ENCODE measurements around the gene CRYBB1.
"Not testable (repeated sequence)": the region's sequence is repeated elsewhere in the genome, so short reads cannot be mapped to it uniquely, and the experiment has no call there.

The CRYBB1 gene

DNA sequence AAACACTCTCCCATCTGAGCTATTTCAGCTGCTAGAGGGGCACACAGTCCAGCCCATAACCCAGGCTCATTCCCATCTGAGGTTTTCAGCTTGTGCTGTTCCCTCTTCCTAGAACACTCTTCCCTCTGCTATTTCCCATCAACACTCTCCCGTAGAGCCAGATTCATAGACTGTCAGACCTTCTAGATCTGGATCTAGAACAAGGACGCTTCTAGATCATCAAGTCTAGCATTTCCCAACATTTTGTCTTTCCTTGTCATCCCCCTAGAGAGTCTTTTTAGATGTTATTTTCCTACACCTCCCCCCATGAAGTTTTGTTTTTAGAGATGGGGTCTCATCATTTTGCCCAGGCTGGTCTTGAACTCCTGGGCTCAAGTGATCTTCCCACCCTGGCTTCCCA, 17.3 kb upstream of the CRYBB1 start:
- DNase-seq: no peak

DNA sequence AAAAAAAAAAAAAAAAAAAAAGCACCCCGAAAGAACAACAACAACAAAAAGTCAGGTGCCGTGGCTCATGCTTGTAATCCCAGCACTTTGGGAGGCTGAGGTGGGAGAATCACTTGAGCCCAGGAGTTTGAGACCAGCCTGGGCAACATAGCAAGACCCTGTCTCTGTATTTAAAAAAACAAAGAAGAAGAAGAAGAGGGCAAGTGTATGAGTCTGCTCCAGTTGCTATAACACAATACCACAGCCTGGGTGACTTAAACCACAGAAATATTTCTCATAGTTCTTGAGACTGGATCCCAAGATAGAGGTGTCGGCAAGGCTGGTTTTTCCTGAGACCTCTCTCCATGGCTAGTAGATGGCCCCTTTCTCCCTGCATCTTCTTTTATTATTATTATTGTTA, 16.4 kb upstream of the CRYBB1 start:
- DNase-seq: no peak

DNA sequence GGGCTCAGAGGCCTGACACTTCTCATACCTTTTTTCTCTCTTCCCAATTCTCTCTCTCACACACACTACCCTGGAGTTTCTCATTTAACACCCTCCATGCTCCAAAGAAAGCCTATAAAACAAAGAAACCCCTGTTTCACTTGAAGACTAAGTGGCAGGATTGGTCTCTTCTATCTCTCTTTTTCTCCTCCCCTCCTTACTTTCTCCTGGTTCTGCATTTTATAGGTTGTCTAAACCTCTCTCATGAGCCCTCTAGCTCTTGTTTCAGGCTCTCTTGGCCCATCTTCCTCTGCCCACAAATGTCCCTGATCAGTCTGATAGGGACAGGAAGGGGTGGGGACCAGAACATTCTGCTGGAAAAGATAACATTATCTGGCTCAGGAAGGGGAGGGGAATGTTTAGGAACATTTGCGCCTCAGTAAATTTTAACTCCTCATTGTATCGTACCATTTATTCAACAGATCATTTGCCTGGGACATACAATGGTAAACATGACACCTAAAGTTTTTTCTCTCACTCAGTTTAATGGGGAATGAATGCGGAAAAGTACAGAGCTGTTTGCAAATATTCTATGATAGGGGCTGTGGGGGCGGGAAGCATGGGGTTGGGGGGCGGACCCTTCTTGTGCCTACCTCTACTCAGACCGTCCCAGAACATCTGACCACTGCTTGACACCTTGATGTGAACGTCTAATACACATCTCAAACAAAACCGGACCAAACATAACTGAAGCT, 14.8 kb upstream of the CRYBB1 start:
- no peak for DNase-seq

DNA sequence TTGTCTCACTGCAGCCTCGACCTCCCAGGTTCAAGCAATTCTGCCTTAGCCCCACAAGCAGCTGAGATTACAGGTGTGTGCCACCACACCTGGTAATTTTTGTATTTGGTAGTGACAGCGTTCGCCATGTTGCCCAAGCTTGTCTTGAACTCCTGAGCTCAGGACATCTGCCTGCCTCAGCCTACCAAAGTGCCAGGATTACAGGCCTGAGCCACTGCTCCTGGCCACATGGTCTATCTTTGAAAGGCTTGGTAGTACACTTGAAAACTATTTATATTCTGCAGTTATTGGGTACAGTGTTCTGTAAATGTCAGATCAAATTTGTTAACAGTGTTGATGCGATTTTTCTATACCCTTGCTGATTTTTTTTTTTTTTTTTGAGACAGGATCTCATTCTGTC, 13.5 kb upstream of the CRYBB1 start:
- no peak for DNase-seq

DNA sequence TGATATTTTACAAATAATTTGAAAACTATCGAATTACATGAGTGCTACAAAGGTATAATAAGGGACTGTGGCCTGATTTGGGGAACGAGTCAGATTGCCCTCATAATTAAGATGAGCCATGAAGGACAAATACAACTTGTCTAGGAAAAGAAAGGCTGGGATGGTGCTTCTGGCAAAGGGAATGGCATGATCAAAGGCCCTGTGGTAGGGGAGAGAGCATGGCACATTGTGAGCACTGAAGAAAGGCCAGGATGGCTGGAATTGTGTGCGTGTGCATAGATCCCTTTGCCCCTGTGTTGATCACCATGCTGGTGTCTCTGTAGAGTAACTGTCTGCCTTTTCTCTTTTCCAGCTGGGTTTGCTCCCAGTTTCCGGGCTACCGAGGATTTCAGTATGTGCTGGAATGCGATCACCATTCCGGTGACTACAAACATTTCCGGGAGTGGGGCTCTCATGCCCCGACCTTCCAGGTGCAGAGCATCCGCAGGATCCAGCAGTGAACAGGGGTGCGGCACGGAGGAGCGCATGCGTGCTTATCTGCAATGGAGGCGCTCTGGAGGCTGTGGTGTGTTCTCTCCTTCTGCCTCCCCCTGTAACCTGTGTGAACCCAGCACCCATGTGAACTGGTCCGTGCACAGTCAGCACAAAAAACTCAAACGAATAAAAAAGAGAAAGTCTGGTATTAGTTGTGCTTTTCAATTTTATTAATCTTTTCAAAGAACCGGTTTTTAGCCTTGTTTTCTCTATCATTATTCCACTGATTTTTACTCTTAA, 12.3 kb upstream of the CRYBB1 start:
- no peak for DNase-seq

DNA sequence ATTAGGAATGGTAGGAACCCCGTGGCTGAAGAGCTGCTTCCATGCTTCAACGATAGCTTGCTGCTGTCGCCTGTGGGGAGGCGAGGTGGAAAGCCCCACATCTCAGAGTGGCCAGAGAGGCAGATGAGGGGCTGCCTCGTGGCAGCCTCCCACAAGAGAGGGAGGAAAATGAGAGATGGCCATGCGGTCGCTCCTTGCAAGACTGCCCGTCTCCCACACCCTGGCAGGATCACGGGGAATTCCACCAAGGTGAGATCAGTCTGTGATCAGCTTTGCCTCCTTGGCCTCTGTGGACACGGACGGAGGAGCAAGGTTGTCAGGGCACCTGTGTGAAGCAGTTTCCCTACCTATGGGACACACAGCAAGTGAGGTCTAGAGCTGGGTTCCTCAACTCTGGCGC, 7.0 kb upstream of the CRYBB1 start:
- no peak for DNase-seq

DNA sequence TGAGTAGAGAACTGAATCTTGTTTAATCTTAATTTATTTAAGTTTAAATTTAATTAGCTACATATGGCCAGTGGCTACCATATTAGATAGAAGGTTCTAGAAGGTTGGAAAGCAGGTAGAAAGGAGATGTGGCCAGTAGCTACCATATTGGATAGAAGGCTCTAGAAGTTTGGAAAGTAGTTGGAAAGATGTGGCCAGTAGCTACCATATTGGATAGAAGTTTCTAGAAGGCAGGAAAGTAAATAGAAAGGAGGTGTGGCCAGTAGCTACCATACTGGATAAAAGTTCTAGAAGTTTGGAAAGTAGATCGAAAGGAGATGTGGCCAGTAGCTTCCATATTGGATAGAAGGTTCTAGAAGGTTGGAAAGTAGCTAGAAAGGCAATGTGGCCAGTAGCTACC, 6.2 kb upstream of the CRYBB1 start:
- no peak for DNase-seq

DNA sequence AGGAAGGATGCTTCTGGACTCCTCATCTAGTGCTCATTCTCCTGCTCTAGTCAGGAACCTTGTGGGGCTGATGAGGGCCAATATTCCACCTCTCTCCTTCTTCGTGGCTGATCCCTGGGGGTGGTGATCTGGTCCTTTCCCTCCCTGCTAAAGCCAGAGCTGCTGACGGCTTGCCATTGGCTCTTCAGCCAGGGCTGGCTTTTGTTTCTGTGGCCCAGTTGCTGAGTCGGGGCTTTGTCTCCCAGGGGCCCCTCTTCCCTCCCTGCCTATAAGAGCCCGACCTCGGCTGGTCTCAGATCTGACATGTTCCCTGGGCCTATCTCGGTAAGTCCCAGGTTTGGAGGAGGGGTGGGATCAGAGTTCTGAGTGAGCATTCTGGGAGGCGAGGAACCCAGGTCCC, 3.8 kb upstream of the CRYBB1 start, which contains the start of gene CRYBA4:
TSS of gene CRYBA4 (plus strand) at position 301 of the 400 bp plus-strand sequence. CDS start 634 bp downstream, outside the sequence.
- no peak for DNase-seq

DNA sequence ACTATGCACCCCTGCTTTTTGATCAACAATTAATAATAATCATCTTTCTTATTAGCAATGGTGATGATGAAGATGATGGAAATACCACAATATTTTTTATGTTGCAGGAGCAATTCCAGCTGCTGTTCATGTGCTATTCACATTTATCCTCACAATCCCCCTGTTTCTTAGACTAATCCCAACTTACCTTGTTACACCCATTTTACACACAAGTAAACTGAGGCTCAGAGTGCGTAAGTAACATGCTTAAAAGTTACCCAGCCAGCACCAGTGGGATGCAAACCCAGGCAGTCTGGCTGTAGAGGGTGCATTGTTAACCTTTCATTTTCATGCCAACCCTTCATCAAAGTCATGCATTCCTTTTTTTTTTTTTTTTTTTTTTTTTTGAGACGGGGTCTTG, 2.4 kb upstream of the CRYBB1 start:
- no peak for DNase-seq

DNA sequence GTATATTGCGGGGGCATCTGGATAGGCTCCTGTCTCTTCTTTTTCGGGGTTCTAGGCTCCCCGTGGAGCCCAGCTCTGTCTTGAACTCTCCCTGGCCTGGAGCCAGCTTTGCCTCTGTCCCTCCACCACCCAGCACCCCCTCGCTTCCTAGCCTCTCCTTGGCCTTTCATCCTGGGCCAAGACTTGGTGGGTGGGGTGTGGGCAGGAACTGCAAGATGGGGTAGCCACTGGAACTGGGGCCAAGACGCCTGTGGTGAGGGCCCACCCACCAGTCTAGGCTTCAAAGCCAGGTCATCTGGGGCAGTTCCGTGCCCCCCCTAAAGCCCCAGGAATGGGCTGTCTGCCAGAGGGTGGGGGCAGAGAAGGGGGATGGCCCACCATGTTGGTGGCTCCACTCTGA, 1.7 kb upstream of the CRYBB1 start:
- no peak for DNase-seq

DNA sequence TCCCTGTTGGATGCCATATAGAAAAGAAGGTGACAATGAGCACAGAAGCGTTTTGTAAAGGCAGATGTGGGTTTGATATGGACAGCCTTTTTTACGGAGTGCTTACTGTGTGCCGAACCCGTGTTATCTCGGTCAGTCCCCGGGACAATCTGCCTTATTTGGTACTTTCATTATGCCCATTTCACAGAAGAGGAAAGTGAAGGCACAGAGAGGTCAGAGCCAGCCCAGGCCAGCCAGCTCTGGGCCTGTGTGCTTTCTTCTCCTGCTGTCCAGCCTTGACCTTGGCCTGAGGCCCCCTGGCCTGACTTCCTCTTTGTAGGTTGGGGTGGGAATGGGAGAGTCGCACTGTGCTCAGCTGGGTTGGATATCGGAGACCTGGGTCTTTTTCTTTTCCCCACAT, 628 bp upstream of the CRYBB1 start:
- no peak for DNase-seq

DNA sequence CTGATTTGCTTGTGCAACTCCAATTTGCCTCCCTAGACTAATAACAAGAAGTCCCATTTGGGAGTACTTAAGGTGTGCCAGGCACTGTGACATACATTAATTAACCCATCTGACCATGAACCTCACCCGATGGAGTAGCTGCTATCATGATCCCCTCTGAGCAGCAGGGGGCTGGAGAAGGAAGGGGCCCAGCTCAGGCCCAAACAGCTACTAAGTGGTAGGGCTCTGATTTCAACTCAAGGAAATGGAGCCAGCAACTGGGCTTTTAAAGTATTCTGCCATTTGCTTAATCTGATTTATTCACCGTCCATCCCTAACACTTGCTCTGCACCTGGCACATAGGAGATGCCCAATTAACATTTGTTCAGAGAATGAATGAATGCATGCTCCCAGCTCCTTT, 1.2 kb downstream of the CRYBB1 start:
- no peak for DNase-seq

DNA sequence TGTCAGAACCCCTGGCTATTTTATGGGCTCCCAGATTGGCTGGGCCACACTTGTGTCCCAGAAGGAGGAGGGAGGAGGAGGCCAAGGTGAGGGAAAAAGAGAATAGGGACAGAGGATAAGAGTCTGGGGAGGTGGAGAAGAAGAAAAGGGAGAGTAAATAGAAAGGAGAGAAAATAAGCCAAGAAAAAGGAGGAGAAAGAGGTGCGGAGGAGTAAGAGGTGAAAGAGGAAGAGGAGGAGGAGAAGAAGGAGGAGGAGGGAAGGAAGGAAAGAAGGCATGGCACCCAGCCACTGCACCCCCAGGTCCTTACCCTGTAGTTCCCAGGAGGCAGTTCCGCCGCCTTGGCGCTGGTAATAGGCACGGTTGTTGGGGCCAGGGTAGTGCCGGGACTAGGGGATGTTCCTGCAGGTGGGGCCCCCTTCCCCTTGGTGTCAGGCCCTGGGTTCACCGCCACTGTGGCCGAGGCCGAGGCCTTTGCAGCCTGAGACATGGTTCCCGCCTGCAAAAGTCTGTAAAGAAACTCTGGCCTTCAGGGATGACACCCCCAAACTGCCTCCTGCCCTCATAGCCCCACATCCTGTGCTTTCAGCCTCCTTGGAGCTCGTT, 1.9 kb downstream of the CRYBB1 start:
- DNase-seq: no peak

DNA sequence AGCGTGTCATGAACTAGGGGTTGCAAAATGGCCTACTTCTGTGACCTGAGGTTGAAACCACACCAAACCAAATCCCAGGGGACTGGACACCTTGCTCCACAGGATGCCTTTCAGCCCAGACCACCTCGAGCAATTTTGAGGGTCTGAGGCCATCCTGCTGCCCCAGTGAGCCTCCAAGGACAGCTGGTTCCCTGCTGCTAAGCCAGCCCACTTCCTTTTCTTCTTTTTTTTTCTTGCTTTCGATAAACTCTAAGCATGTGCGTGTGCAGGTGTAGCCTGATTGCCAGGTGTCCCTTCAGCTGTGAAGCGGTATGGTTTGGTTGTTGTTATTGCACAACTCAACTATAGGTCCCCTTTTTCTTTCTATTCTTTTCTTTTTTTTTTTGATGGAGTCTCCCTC, 2.7 kb downstream of the CRYBB1 start:
- no peak for DNase-seq

DNA sequence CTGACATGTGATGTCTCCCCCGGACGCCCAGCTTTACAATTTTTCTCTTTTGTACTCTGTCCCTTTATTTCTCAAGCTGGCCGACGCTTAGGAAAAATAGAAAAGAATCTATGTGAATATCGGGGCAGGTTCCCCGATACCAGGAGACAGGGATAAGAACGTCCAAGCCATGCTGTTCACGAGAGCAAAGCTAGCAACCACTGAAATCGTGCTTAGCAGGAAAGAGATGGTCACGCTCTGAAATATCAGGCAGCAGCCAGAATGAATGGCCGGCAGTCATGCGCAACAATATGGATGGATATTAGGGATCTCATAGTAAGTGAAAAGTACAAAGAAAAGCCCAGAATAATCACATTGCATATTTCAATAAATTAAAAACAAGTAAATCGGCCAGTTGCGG, 3.5 kb downstream of the CRYBB1 start:
- DNase-seq: no peak

DNA sequence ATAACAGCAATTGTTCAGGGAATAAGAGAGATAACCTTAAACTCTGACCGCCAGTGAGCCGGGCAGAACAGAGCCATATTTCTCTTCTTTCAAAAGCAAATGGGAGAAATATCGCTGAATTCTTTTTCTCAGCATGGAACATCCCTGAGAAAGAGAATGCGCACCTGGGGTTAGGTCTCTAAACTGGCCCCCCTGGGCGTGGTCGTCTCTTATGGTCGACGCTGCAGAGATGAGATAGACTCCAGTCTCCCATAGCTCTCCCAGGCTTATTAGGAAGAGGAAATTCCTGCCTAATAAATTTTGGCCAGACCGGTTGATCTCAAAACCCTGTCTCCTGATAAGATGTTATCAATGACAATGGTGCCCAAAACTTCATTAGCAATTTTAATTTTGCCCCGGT, 4.1 kb downstream of the CRYBB1 start:
- DNase-seq: not testable (repeated sequence)

DNA sequence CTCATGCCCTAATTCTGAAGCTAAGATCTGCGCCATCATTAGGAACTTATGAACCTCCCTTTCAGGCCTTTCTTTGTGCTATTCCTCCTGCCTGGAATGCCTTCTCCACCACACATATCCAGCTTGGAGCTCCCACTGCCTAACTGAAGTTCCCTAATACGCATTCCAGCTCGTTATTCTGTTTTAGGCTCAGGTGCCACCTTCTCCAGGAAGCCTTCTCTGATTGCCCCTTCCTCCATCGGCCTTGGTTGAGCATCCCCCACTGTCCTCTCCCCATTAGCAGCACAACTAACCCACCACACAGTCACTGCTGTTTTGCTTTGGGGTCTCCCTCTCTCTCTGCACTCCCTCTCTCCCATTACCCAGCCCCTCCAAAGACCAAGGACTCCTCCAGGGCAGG, 5.2 kb downstream of the CRYBB1 start:
- DNase-seq: no peak

DNA sequence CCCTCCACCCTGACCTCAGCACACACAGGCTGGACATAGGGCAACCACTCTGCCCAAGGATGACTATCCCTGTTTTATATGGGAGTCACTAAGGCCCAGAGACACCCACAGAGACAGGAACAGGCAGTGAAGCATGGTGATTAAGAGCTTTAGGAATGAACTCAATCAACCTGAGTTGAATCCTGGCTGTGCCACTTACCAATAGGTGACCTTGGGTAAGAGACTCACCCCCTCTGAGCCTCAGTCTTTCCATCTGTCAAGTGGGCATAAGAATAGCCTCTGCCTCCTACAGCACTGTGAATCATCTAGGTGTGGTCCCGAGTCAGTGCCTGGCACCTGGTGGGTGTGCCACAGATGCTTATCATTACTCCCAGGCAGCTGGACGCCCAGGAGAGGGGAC, 6.8 kb downstream of the CRYBB1 start:
- no peak for DNase-seq

DNA sequence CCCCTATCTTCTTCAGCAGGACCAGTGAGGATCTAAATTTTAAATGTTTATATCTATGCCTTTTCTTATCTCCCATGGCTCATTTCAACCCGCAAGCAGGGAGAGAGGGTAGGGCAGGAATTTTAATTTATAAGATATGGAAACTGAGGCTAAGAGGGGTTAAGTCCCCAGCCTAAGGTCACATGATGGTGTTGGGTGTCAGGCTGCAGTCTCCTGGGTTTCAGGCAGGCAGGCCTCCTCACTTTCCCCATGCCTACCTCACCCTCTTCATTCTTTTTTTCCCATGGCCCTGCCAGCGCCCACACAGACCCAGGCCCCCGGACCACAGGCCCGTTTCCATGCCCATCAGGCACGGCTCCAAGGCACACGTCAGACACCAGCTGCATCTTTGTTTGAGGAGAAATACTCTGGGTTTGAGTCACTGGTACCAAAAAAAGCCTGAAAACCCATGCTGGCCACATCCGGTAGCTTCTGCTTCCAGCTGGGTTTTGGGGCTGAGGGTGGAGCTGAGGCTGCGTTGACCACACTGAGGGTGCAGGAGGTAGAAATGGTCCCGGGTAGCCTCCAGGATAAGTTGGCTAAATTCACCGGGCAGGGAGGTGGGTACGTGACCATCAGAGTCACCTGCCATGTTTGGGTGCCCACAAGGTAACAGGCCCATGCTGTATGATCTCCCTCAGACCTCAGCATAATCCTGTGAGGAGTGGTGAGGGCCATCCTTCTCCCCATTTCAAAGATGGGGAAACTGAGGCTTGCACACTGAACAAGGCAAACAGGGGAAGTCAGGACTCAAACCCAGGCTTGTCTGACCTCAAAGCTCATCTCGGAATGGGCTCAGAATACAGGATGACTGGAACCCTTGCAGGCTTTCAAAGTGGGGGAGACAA, 7.5 kb downstream of the CRYBB1 start:
- no peak for DNase-seq

DNA sequence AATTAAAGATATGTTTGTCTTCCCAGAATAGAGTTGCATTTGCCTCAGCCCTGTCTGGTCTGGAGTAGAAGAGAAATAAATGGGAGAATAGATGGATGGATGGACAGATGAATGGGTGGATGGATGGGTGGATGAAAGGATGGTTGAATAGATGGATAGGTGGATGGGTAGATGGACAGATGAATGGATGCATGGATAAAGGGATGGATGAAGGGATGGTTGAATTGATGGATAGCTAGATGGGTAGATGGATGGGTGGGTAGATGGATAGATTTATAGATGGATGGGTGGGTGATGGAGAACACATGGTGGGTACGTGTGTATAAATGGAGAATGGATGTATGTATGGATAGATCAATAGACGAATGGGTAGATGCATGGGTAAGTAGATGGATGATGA, 8.5 kb downstream of the CRYBB1 start:
- no peak for DNase-seq

DNA sequence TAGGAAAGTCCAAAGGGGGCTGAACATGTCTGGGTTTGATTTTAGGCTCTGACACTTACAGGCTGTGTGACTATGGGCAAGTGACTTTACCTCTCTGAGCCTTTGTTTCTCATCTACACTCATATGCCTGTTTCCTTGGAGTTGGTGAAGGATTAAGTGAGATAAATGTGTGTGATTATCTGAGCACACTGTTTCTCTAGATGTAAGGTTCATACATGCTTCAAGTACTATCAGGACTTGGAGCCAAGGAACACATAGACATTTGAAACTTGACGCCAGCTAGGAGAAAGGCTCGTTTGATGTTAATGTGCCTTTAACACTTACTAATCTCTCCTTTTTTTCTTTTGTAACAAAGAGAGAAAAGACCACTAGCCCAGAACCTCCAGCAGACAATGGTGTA, 9.7 kb downstream of the CRYBB1 start:
- DNase-seq: no peak

DNA sequence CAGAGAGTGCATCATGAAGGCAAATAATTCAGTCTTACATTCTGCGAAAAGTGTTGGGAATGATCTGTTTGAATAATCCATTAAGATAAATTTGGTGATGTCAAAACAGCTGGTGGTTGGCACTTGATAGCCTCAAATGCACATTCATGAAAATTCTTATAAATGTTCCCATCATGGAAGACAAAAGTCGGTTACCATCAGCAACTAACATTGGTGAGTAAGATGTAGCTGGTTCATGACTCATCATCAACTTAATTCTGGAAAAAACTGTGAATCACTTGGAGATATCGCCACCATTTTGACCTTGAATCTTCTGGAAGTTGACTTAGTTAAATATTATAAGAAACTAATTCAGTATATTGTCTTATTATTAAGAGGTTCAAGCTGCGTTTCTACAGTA, 11.2 kb downstream of the CRYBB1 start:
- DNase-seq: peak in 1 of 2 experiments; percentile 4

DNA sequence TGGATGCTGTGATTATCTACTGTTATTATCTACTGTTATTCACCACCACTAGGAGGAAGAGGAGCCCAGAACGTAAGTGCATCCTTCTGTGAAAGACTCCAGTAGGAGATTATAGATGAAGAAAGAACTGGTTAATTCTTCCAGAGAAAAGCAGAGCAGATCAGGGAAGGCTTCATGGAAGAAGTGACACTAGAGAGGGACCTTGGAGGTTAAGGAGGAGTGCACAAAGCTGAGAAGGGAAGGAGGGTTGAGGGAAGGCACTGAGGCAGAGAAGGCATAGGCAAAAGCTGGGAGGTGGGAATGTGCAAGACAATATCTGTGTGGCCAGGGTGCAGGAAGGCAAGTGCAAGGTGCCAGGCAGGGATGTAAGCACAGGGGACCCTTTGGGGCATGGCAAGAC, 13.5 kb downstream of the CRYBB1 start:
- DNase-seq: no peak

Data from SW 1271 (cell line).